Measurements from ENCODE around the gene POLR2F. TPM values are rescaled to one million over a fixed set of nuclear protein-coding genes. Genes with fewer than 3 reads are reported as not detected.

POLR2F gene
- total RNA-seq, 1 experiment from 2014 or later = 141 TPM

DNA sequence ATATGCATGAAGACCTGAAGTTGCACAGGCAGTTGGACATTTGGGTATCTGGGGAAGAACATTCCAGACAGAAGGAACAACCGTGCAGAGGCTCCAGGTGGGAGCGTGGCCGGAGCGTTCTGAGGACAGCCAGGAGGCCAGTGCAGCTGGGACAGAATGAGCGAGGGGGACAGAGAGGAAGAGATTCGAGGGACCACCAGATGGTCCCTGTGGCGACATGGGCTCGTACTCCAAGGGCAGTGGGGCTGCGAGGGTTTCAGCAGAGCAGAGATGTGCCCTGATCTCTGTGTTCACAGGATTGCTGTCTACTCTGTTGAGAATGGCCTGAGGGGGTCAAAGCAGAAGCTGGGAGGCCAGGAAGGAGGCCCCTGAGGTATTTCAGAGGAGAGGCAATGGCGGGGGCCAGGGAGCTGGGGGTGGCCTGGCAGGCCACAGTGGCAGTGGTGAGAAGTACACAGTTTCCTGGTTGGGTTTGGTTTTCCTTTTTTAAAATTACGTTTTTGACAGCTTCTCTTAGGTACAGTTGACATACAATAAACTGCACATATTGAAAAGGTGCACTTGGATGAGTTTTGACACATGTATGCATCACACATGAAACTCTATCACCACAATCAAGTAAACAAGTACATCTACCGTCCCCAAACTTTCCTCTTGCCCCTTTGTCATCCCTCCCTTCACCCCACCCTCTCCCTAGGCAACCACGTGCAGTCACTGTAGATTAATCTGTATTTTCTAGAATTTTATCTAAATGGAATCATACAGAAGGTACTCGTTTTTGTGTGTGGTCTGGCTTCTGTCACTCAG lies 55.7 kb downstream of the POLR2F start:
- TF ChIP-seq, protein P1, sequence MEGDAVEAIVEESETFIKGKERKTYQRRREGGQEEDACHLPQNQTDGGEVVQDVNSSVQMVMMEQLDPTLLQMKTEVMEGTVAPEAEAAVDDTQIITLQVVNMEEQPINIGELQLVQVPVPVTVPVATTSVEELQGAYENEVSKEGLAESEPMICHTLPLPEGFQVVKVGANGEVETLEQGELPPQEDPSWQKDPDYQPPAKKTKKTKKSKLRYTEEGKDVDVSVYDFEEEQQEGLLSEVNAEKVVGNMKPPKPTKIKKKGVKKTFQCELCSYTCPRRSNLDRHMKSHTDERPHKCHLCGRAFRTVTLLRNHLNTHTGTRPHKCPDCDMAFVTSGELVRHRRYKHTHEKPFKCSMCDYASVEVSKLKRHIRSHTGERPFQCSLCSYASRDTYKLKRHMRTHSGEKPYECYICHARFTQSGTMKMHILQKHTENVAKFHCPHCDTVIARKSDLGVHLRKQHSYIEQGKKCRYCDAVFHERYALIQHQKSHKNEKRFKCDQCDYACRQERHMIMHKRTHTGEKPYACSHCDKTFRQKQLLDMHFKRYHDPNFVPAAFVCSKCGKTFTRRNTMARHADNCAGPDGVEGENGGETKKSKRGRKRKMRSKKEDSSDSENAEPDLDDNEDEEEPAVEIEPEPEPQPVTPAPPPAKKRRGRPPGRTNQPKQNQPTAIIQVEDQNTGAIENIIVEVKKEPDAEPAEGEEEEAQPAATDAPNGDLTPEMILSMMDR (conservative IDR thresholded peaks at IDR 0.05) = no peak
- H3K4me3 Mint-ChIP-seq = no peak overlapping the region; a peak in 1 of 5 replicates
- H3K79me2 ChIP-seq (ENCODE audit: insufficient read depth, low read length) = no peaks in the 10 kb centered on the region
- H3K27me3 ChIP-seq (ENCODE audit: insufficient read depth, low read length) = no peaks in the 10 kb centered on the region
- H3K27ac Mint-ChIP-seq = peak overlapping the region in 1 of 3 experiments; percentile 53; a peak in 1 of 7 replicates
- H3K4me1 ChIP-seq (ENCODE audit: insufficient read depth, low read length) = no peaks in the 10 kb centered on the region
- H3K23me2 ChIP-seq (ENCODE audit: insufficient read length, low read depth, low read length, poor library complexity, severe bottlenecking) = no peaks in the 10 kb centered on the region
- no peak overlapping the region for H2BK5ac ChIP-seq (ENCODE audit: insufficient read length, low read length)
- no peaks in the 10 kb centered on the region for H3K79me1 ChIP-seq (ENCODE audit: insufficient read depth, low read depth, low read length, poor library complexity, severe bottlenecking)
- no peak overlapping the region for H3K56ac ChIP-seq (ENCODE audit: insufficient read length, low read depth, low read length)
- H3K4me1 Mint-ChIP-seq = no peaks in the 10 kb centered on the region
- peaks cover 0 to 2% of the 10 kb centered on the region in 2 experiments; a peak in 2 of 5 replicates for H3K9me3 Mint-ChIP-seq
- no peak overlapping the region for H3T11ph ChIP-seq (ENCODE audit: low read length)
- no peak overlapping the region for H4K91ac ChIP-seq (ENCODE audit: insufficient read length, low read depth, low read length)
- DNase-seq = no peak
- H4K20me1 ChIP-seq (ENCODE audit: control insufficient read depth, insufficient read depth, insufficient read length) = no peaks in the 10 kb centered on the region
- no peak overlapping the region for H3K14ac ChIP-seq (ENCODE audit: insufficient read depth, low read length)
- WGBS (ENCODE audit: extremely low coverage, insufficient read length, low lambda C conversion rate) = no CpG with 5 or more reads among the region's 14 CpGs
- H3K23ac ChIP-seq (ENCODE audit: insufficient read length, low read depth, low read length) = no peak overlapping the region
- no peak overlapping the region for H3K27ac ChIP-seq (ENCODE audit: insufficient read length, low read depth, low read length)
- H3K36me3 Mint-ChIP-seq (ENCODE audit: insufficient read depth in 1 of 3, low read depth in 3 of 3) = no peaks in the 10 kb centered on the region
- no peak overlapping the region for H4K5ac ChIP-seq (ENCODE audit: insufficient read length, low read depth, low read length)
- no peak overlapping the region for H2AK5ac ChIP-seq (ENCODE audit: insufficient read length, low read length)
- H2BK15ac ChIP-seq (ENCODE audit: low read depth, low read length) = no peak overlapping the region
- H3K4me2 ChIP-seq (ENCODE audit: insufficient read depth, insufficient read length, low read length) = no peak overlapping the region
- no peak overlapping the region for H2BK20ac ChIP-seq (ENCODE audit: low read depth, low read length, poor library complexity, severe bottlenecking)
- no peak overlapping the region for H3K9ac ChIP-seq (ENCODE audit: extremely low read depth, insufficient read length, low read length)
- peaks cover 26% of the 10 kb centered on the region for H3K27me3 Mint-ChIP-seq (ENCODE audit: low read depth)
- H2AFZ ChIP-seq (ENCODE audit: low read length) = no peak overlapping the region
- no peak overlapping the region for H4K8ac ChIP-seq (replicated peaks; ENCODE audit: insufficient read length, low read depth, low read length)
- H3K4ac ChIP-seq (ENCODE audit: low read depth, low read length) = no peak overlapping the region
- H3K9me3 ChIP-seq (ENCODE audit: control insufficient read depth, low read depth, low read length) = no peaks in the 10 kb centered on the region
- H2BK12ac ChIP-seq (ENCODE audit: insufficient read length, low read depth, low read length) = no peak overlapping the region
- H3K18ac ChIP-seq (ENCODE audit: insufficient read length, low read depth, low read length) = no peak overlapping the region
- no peak overlapping the region for H2BK120ac ChIP-seq (ENCODE audit: low read depth, low read length, poor library complexity, severe bottlenecking)

All from H9 (cell line).